Dermis microvascular lymphatic vessel endothelial cell (primary cell): Measurements from ENCODE around the gene EP400. TPM values are rescaled to one million over a fixed set of nuclear protein-coding genes. Genes with fewer than 3 reads are reported as not detected.
"Not testable (repeated sequence)": the region's sequence is repeated elsewhere in the genome, so short reads cannot be mapped to it uniquely, and the experiment has no call there.

Experiments used
- DNase-seq, 2 donors: peaks; one replicate each; pipeline versions ENCODE4 v3.0.0 to v3.0.0-alpha.2; 2010; ENCODE audit warnings: low read depth in 2 of 2
- total RNA-seq: library from RNA; depleted of rRNA; stranded (reverse); fragments of >200 nt; gene quantifications from 2 replicates; pipeline ENCODE4 v1.2.1, GENCODE V29; 2014

Gene EP400
- total RNA-seq, 1 donor from 2014 or later, result 5.9 TPM

DNA sequence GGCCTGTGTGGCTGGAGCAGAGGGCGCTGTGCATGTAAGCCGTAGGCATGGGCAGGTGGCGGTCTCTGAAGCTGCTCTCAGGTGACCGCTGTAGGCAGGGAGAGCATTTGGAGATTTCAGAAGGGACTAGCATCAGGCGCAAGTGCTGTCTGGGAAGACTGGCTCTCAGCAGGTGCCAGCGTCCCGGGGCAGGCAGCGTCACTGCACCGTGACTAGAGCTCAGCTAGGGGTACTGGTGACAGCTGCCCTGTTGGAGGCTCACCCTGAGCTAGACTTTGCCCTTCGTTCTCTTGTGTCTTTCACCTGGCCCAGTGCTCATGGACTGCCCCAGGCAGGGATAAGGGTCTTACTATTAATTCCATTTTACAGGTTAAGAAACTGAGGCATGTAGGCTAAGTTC is 115.5 kb downstream of the EP400 start:
- no peak for DNase-seq

DNA sequence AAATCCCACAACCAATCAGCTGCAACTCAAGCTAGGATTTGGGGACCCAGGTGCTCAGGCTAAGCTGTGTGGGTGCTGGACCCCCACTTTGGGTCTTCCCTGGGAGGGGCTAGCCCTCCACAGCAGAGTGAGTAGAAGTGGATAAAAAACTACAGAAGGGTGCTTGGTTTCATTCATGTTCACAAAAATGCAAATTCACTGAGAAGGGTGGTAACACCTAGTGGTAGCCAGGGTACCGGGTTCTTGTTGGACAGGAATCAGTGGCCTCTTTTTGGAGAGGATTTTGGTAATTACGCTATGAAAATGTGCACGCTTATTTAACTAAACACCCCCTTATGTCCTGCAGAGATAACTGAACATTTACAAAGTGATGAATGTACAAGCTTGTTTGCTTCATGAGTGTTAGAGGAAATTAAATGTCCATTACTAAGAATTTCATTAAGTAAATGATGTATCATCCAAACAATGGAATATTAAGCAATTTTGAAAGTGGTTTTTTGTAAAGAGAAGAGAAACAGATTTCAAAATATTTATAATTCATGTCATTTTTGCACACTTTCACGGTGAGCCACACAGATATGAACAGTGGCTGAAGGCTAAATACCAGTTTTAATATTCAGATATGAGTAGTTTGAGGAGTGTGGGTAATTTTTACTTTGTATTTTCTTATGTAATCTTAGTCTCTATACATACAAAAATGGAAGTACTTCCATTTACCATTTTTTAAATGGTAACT is 116.0 kb downstream of the EP400 start:
- no peak for DNase-seq

DNA sequence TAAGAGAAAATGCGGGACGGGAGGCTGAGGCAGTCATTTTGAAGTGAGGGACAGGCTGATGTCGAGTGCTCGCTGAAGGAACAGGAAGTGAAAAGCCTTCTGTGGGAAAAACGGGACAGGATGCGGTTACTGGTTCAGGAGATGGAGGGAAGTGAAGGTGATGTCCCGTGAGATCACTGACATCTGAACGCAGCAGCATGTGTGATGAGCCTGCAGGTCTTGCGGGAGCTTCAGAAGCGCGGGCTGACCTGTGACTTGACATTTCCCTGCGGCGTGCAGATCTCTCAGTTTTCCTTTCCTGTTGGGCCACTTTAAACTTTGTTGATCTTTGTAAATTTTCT is 116.6 kb downstream of the EP400 start:
- peak in 1 of 2 donors; percentile 32 for DNase-seq

DNA sequence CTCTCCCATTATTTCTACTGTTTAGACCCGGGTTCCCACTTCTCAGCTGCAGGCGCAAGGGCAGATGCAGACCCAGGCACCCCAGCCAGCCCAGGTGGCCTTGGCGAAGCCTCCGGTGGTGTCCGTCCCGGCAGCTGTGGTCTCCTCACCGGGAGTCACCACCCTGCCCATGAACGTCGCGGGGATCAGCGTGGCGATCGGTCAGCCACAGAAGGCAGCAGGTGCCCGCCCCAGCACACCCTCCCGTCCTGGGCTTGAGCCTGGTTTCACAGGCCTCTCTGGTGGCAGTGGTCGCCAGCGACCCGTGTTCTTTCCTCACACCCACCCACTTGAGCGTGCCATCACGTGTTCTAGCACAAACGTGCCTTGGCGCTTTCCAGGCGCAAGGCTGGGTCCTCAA is 117.0 kb downstream of the EP400 start:
- no peak for DNase-seq

DNA sequence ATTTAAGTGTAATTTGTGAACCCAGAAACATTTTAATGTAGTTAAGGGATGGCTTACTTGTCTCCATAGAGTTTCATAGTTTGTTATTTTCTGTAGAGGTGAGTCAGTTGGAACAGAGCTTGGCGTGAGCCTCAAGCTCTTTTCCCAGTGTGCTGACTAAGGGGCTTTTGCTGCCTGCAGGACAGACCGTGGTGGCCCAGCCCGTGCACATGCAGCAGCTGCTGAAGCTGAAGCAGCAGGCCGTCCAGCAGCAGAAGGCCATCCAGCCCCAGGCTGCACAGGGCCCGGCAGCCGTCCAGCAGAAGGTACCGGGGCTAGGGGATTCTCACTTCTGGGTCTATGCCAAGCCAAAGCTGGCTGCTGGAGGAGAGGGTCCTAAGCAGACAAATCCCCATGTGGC is 117.4 kb downstream of the EP400 start:
- no peak for DNase-seq

DNA sequence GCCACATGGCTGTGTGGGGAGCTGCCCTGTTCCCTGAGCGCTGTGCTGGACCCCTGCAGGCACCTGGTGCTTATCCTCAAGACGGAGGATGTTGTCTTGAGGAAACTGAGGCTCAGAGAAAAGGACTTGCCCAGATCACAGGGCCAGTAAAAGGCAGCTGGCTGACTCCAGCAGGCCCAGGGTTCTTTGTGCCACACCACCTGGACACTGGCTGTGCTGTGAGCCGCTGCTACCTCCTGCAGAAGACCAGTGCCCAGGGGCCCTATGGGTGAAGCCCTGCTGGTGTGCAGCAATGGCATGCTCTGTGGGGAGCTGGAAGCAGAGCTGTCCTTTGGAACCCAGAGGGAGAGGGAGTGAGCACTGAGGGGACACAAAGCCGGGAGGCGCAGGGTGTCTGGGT is 118.5 kb downstream of the EP400 start:
- DNase-seq, result no peak

DNA sequence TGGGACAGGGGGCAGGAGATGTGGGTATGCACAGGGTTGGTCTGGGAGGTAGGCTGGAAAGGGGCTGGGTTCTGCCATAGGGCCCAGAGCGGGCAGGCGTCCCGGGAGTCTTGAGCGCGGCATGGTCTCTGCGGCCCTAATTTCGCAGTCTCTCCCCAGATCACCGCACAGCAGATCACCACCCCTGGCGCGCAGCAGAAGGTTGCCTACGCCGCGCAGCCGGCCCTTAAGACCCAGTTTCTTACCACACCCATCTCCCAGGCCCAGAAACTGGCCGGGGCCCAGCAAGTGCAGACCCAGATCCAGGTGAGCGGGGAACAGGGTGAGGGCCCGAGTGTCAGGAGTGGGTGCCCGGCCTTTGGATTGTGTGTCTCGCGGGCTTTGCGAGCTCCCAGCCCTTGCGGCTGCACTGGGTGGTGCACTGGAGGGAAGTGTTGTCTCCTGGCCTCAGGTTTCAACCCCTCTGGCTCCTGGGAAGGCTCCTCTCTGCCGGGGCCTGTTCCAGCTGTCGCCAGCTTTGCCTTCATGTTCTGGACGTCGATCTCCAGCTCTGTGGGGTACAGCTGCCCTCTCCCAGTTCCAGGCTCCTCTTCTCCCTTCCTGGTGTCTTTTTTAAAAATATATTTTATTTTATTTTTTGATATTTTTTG is 119.7 kb downstream of the EP400 start:
- DNase-seq, result no peak

DNA sequence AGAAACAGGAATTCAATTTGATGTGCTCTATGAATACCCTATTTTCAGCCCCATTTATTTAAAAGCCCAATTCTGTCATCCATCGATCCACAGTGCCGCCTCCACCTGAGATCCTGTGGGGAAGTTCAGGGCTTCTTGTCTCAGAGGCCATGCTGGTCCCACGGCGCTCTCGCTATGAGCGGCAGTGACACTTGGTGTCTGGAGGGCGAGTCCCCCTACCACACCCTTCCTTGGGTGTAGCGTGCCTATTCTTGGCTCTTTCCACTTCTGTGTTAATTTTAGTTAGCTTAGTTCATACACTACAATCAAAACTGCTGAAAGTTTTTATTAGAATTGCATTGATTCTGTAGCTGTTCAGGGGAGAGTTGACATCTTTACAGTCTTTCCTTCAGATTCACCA is 120.6 kb downstream of the EP400 start:
- no peak for DNase-seq

DNA sequence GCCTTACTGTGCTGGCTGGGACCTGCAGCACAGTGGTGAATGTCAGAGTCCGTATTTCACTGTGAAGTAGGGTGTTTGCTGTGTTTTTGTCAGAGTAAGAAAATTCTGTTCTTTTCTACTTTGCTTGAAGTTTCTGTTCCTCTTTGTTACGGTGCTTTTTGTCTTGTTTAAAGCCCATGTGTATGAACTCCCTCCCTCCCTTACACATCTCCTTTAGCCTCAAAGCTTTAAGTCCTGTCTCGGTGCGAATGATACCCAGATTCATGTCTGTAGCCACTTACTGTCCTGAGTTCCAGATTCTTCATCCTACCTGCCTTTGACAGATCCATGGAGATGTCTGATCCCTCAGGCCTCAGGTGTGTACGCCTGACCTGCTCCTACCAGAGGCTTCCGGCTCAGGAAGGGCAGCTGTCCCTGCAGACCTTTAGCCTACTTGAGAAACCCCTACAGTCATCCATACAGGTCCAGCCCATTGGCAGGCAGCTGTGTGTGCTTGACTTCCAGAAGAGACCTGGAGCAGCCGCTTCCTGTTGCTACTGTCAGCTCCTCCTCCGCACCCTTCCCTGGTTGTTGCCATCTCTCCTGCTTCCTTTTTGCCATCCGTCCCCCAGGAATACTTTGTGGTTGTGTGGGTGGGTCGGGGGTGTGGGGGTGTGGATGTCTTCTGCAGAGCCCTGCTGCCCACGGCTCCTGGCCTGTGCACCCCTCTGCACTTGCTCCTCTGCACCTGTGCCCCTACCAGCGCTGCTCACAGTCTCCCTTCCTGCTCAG is 121.5 kb downstream of the EP400 start:
- no peak for DNase-seq

DNA sequence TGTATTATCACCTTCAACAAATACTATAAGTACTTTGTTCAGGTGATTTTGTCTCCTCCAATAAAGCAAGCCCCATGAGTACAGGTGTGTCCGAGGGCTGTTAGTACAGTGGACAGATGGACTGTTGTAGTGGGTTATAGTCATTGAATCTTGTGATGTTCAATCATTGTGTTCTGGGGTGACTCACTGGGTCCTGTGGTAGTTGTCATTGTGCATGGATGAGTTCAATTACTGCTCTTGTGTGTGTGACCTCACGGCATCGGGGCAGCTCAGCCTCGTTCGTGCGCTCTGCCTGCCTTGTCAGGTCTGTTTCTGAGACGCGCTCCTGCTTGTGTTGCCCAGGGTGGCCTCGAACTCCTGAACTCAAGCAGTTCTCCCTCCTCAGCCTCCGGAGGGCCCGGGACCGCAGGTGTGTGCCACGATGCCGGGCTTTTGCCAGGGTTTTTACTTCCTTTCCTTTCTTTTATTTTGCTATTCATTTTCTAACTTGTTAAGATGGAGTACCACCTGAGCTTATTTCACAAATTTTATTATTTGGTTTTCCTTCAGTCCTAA is 122.2 kb downstream of the EP400 start:
- DNase-seq, result no peak

DNA sequence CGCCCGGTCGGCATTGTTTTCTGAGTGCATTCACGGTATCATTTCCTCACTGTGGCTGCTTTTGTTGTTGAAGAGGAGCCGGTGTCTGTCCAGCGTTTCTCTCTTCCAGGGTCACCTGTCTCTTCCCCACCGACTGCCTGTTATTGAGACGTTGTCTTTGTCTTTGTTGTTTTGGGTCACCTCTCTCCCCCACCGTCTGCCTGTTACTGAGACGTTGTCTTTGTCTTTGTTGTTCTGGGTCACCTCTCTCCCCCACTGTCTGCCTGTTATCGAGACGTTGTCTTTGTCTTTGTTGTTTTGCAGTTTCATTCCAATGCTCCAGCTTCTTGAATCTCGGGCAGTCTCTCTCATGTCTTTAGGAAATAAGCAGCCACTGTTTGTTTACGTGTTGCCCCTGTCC is 124.5 kb downstream of the EP400 start:
- DNase-seq, result peak in 1 of 2 donors; percentile 21

DNA sequence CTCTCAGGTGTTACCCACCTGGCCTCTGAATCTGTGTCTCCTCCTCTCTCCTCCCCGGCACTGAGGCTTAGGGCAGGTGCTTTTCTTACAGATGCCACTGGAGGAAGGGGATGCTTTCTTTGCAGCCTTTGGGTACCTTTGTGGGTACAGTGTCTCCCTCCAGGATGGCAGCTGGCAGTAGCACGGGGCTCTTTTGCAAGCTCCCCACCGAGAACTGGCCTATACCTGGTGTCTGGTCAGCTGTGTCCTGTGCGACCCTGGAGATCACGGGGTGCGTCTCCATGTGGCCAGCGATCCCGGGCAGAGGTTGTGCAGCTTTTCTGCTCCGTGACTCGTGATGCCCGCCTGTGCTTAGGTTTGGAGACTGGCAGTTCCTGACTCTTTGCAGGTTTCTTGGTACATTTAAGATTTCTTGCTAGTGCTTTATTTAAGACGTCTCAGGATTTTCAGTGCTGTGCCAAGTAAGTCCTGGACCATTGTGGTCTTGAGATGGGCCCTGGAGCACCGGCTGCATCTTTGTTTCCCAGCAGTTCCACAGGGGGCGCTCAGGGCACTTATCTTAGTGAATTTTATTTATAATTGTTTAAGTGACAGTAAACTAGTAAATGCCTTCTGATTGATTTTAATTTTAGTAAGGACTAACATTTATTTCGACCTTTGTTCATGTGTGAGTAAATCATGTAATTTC is 125.4 kb downstream of the EP400 start:
- no peak for DNase-seq

DNA sequence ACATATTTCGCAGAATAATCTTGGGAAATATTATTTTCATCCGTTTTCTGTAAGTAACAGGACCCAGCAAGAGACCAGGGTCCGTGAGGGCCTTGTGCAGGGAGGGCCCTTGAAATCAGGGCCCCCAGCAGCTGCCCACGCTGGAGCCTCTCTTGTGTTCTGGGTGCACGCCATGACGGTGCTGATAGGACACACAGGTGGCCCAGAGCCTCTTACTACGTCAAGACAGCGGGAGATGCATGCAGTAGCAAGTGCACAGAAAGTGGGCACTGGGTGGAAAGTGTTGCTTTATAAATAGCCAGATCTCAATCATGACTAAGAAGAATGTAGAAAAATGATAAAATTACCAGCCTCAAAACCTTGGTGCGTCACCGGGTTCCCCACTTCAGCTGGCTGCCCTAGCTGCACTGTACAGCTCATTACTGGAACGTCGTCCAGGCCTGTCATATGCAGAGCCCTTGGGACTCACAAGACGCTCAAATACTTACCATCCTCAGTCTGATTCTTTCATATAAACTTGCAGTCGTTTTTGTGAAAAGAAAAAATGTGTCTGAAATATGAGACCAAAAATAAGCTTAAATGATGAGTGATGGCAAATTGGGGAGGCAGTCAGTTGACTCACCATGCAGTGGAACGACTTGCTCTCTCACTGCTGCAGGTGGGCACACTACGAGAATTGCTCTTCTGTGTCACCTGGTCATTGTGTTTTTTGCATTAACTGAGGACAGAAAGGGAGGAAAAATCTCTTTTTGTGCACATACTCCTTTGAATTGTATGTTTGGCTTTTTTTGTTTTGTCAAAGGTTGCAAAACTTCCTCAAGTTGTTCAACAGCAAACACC is 126.2 kb downstream of the EP400 start:
- DNase-seq, result no peak

DNA sequence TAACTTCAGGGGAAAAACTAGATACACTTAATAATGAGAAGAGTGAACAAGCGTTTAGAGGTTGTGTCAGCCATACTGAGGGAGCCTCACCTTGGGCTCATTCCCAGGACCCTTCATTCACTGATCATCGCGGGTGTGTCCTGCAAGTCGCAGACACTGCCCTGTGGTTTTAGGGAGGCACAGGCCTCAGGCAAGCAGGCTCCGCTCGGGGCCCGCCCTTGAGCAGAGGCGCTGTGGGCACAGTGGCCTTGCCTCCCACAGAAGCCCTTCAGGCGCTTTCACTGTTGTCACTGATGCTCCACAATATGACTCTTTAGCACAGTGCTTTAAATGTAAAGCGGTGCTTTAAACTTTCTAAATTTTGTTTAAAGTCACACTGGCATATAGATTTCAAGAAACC is 127.0 kb downstream of the EP400 start:
- DNase-seq, result no peak

DNA sequence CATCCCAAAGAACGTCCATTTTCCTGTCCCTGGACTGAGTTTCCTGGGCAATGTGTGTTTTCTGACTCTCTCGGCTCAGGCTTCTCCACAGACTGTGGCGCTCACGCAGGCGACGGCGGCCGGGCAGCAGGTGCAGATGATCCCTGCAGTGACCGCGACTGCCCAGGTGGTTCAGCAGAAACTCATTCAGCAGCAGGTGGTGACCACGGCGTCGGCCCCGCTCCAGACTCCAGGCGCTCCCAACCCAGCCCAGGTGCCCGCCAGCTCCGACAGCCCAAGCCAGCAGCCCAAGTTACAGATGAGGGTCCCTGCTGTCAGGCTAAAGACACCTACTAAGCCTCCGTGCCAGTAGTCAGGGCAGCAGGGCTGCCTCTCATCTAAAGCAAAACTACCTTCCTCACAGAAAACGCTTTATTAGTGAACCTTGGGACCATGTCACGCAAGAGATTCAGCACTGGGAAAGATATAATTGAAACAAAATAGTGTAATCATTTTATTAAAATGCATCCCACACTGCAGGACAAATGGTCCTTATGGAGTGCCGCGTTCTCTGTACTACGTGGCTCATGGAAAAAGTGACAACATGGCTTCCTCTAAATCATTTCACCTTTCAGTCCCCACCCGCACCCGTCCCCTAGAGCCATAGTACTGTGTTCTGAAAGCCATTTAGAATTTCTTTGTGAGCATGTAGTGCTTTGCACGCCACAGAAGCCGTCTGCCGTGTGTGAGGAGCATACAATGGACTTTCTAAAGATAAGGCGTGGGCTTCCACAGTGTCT is 127.8 kb downstream of the EP400 start:
- peak; percentile 59 to 84 for DNase-seq

DNA sequence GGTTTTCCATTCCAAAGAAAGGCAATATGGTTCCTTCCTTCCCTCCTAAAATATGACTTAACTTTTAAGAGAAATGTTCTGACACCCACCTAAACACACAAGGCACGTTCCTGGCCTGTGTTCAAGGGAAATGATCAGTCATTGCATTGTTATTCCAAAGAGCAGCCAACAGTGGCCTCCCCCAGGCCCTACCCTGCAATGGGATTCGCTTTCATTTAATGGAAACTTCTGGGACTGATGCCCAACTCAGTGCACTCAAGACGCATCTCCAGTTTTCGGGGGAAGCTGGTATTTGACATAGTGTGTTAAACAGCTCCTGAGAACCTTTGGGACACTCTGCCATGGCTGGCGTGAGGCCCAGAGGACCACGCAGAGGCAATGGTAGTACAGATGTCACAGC is 128.4 kb downstream of the EP400 start:
- peak; percentile 92 for DNase-seq

DNA sequence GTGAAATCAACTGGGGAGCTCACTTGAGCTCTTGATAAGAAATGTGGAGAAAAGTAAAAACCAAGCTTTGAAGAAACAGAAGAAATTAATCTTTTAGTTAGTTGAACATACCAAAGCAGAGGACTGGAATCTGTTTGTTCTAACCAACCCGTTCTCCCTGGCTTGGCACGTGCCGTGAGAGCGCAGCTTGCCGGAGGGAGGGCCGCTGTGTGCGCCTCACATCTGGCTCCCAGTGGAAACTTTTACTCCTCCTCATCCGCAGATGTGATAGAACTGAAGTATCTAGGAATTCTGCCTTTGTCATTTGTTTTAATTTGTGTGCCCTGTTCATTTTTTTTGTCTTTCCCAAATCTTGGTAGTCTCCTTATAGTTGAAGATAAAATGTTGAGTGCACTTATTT is 129.5 kb downstream of the EP400 start:
- DNase-seq, result no peak

DNA sequence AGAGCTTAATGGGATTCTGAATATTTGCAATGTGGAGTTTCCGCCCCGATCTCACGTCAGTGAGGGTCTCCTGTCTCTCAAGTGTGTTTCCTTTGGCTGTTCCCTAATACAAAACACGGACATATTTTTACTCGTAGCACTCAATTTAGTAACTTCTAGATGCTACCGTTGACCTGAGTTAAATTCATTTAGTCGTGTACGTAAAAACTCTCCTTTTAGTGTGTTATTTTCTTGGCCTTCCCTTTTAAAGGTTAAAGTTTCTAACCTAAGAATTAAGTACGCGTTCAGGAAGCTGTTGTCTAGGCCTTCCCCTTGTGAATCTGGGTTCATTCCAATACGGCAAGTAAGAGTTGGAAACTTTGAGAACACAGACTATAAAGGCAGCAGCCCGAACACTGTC is 130.0 kb downstream of the EP400 start:
- no peak for DNase-seq

DNA sequence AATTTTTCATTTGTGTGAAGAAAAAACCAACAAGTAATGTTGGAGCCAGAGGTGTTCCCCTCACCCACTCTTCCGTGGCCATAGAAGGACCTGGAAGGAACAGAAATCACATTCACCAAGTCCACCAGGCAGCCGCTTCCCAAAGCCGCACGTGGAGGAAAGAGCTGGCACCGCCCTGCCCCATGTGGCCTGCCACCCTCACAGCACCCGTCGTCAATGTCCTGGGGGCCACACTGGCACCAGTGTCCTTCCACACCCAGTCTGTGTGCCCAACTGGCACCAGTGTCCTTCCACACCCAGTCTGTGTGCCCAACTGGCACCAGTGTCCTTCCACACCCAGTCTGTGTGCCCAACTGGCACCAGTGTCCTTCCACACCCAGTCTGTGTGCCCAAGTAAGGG is 130.8 kb downstream of the EP400 start:
- not testable (repeated sequence) for DNase-seq

DNA sequence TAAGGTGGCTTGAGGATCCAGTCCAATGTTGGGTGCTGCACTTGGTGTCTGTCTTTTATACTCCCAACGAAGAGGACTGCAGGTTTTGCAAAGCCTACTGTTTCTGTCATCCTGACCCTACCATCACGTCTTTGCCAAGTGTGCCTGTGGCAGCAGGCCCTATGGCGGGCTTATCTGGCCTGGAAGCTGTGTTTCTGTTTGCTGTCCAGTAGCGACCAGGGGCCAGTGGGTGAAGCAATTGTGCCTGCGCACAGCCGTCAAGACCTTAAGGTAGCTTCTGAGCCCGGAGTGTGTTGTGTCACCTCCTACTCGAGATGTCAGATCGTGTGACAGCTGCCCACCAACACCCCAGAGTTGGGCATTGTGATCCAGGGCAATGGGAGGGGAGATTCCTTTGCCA is 131.7 kb downstream of the EP400 start:
- no peak for DNase-seq
